Activated CD4-positive, CD25-positive, alpha-beta regulatory T cell treated with anti-CD3 and anti-CD28 coated beads, Interleukin-2, amount 50 U/mL, for 72 hours (primary cell): ENCODE data around the gene C1QTNF7.

Experiments used
- DNase-seq: peaks from one replicate; pipeline ENCODE4 v3.0.0; 2021

C1QTNF7 gene

DNA sequence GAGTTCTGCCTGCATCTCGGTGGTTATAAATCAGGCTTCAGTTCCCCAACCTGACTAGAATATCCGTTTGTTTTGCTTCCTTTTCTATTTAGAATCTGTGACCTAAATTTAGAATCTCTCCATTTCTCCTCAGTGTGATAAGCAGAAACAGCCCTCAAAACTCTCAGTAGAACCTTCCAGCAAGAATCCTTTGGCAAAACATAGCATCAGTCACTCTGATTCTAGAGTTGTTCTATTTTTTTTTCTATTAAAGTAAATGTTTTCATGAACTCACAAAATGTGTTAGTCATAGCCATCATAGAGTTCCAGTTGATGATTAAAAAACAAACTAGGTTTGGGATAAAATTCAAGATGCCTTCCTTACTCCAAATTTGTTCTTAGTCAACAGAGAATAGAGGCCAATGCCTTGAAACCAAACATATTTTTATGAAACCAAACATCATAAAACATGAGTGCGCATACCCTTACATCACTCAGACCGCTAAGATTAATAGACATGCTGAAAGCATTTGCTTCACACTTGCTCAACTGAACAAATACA, 13.2 kb upstream of the C1QTNF7 start:
- DNase-seq: no peak

DNA sequence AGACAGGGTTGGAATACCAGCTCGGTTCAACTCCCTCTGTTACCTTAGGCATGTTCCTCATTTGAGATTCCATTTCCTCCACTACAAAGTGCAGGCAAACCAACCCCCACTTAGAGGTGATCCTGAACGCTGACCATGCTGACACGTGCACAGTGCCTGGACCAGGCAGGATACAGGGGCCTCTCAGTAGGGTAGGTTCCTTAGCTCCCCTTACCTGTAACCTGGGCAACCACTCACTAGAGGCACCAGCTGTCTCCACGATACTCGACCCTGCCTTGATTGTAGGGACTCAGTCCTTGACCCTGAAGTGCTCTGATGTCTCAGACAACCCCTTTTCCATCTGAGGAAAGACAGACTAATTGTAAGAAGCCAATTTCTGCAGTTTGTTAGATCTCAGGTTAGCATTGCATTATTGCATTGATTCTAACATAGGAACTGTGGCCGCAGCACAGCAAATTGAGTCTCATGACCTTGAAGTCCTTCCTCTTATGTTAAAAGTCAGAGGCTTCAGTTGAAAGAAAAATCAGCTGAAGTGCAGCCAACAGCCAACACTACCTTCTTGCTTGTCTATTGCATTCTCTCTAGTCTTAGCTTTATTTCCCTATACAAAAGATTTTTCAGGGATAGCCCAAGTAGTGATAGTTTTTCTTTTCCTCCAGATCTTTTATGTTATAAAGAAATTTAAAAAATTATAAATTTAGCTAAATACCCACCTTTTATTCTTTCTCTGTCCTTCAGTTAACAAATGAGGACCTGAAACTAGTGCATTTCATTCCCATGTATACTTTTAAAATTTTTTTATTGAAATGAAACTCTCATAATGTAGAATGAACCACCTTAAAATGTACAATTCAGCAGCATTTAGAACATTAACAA, 11.2 kb upstream of the C1QTNF7 start:
- DNase-seq: no peak

DNA sequence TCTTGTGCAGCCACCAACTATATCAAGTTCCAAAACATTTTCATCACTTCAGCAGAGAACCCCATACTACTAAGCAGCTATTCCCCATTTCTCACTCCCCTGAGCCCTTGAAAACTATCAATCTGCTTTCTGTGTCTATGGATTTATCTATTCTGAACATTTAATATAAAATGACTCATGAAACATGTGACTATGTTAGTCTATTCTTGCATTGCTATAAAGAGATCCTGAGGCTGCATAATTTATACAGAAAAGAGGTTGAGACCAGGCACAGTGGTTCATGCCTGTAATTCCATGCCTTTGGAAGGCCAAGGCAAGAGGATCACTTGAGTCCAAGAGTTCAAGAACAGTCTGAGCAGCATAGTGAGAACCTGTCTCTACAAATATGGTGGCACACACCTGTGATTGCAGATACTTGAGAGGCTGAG, 10.6 kb upstream of the C1QTNF7 start:
- no peak for DNase-seq

DNA sequence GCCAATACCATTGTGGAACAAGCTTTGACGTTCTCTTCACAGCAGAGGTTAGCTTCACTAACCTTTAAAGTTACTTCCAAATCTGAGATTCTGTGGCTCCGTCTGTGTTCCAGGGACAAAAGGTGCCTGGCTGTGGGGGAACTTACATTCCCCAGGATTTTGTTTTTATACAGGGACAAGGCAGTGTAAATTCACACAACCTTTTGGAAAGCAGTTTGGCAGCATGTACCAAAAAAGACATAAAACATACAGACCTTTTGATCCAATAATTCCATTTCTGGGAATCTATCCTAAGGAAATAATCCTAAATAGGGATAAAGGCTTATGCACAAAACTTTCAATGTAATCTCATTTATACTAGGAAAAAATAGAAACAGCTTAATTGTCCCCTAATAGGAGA, 8.9 kb upstream of the C1QTNF7 start:
- DNase-seq: no peak

DNA sequence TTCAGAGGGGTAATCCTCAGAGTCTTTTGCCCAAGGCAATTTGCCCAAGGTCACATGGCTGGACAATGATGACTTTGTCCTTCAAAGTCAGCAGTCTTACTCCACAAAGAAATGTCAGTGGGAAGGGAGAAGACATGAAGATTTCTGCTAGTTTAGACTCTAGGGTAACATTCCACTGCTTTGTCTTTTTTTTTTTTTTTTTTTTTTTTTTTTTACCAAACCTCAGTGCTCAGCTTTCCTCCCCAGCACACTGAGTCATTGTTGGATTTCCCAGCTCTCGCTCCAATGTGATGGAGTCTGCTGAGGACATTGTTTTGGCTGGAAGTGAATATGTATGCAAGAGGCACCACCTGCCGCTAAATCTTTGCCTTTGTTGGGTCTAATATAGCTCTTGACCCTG, 7.2 kb upstream of the C1QTNF7 start:
- no peak for DNase-seq

DNA sequence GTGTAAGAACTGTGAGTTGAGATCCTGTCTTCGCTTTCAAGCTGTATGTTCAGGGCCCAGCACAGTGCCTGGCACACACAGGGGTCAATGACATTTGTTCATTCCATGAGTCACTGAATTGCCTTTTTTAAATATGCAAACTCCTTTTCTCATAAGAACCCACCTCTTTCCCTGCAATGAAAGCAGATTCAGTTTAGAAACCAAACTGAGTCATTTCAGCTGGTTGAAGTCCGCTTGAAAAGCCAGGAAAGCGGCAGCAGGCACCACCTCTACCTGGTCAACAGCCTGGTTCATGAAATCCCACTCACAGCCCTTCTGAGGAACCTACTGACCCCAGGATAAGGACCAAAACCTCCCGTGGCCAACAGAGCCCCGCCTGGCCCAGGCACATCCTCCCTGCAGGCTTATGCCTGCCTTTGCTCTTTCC, 4.5 kb upstream of the C1QTNF7 start:
- DNase-seq: no peak

DNA sequence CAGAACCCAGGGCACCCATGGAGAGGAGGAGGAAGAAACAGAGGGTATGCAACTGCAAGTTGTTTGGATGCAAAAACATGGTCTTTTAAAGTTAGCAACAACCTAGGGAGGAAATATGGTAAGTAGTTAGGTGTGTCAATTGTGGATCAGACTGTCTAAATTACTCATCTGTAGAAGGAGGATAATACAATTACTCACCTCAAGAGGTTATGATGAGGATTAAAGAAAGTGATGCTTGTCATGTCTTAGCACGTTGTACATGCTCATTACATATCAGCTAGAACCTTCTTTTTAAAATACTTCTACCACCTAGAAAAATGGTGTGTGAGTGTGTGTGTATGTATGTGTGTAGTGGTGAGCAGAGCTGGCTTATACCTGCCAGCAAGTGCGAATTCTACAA, 2.3 kb upstream of the C1QTNF7 start:
- DNase-seq: no peak

DNA sequence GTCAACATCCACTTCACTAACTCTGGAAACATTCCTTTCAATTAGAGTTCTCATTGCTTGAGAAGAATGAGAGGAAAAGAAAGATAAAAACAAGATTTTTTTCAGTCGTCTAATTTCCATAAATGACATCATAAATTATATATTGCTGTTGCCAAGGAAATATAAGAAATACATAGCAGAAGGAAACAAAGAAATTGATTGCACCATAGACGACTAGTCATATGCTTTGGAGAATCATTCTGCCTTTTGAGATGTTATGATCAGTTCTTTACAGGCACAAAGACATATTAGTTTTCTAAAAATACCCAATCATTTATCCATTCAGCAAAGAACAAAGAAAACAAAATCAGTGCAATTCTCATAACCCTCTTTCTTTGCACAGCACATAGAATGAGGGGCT, 672 bp upstream of the C1QTNF7 start:
- no peak for DNase-seq

DNA sequence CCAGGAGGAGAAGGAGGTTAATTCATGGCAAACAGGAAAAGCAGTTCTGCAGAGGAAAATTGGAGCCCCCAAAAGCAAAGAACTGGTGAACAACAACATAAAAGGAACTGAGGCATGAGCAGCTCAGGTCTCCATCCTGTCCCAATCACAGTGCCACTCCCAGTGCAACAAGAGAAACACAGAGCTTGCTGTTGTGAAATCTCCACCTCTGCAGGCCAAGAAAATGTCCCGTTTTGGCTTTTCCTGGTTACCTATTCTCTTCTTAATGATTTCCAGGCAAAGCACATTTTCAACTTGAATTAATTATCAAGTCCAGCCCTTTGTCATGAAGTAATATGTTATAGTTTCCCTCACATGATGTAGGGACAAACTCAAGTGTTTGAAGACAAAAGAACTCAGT, 778 bp downstream of the C1QTNF7 start:
- DNase-seq: no peak

DNA sequence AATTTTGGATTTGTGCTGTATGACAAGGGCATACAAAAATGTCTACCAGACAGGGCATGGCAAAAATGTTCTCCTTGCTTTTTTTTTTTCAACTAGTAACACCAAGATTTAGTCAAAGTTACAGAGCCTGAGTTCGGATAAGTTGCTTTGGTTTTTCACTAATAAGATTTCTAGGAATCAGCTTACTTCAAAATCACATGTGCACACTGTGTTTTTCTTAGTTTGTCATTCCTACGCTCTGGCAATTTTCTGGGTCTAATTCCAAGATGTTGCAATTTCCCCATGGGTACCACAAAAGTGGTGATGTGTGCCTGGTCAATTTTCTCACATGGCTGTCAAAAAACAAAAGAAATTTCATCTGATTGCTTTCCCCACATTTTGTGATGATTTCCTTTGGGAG, 6.3 kb downstream of the C1QTNF7 start:
- no peak for DNase-seq

DNA sequence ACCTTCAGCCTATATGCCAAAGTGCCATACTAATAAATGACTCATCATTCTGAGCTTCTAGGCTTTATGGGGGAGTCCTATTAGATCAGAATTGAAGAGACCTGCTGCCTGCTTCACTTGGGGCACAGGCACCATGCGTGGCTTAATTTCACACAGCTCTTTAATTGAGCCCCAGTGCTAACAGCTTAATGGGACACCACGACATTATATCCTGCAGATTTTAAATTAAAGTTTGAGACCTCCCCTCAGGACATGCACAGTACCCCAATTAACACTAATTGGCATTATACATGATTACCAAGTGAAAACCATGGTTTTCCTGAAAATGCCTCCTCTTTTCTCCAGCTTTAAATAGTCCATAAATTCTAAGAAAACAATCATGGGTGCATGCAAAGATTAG, 6.8 kb downstream of the C1QTNF7 start:
- DNase-seq: no peak

DNA sequence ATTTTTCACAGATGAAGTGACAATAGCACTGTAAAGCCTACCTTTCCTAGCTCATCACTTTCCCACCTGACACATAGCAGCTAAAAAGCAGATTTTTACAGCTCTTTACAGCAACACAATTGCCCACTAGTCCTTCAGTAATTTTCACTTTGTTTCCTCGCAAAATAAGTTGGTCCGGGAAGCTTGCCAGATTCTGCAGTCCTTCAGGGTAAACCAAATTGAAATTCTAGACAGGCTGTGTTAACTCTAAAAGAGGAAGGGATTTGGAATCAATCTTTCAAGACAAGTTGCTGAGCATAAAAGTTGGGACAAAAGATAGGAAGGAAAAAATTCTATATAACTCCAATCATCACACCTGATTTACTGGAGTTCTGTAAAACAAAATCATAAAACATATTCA, 8.7 kb downstream of the C1QTNF7 start:
- DNase-seq: no peak

DNA sequence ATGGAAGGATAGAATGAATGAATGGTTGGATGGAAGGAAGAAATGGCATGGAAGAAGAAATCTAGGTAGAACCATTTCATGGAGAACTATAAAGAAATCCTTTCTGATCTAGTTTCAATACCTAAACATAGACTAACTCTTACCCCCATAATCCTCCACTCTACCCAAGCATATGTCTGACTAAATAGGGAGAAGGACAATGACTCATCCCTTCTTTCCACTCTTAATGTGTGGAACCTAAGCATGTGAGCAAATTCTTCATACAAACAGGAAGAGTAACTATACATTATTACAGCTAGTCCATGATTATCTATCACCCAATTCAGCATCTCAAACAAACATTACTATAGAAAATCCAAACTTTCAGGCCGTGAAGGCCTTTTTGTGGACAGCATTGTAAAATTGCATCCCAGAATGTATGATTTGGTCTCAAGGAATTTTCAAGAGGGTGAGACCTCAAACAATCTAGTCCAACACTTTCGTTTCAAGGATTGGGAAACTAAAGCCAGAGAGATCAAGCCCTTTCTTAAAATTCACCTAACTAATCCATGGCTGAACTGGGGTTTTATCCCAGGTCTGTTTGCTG, 11.2 kb downstream of the C1QTNF7 start:
- no peak for DNase-seq

DNA sequence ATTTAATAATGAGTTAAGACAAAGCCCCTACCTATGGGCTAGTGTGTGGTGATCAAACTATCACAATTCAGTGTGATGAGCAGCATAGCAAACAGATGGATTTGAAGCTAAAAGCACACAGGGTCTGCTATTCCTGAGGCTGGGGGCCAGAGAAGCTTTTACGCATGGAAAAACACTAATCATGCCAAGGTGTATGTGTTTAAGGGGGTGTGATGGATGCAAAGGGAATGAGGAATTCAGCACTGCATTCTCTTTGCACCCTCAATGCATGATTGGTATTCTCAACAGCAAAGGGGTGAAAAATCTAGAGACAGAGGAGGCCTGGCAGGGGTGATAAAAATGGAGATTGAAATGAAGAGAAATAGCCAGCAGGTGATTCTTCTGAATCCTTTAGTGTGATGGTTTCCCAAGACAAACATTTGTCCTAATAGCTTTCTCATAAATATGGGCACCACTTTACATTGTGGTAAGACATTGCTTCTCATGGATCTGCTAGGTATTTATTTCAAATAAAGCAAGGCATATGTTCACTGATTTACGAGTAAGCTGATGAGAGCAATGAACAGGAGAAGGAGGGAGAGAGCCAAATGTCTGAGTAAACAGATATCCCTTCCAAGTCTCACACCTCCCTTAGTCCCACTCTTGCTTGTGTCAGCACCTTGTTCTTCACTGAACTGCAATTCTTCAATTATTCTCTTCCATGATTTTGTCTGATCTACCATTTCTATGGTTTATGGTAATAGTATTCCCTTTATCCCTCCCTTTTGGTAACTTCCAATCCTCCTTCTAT, 15.7 kb downstream of the C1QTNF7 start:
- DNase-seq: no peak

DNA sequence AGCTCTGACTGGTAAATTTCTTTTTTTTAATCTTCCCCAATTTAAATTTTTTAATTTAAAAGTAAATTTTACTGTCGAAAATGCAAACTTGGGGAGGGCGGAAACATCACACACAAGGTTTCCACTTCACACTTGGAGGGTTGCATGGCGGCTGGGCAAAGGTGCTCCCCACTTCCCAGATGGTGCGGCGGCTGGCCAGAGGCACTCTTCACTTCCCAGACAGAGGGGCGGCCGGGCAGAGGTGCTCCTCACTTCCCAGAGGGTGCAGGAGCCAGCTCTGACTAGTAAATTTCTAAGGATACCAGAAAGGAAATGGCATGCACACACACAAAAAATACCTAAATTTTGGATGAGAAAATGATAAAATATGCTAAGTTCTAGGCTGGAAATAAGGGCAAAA, 16.4 kb downstream of the C1QTNF7 start:
- DNase-seq: no peak

DNA sequence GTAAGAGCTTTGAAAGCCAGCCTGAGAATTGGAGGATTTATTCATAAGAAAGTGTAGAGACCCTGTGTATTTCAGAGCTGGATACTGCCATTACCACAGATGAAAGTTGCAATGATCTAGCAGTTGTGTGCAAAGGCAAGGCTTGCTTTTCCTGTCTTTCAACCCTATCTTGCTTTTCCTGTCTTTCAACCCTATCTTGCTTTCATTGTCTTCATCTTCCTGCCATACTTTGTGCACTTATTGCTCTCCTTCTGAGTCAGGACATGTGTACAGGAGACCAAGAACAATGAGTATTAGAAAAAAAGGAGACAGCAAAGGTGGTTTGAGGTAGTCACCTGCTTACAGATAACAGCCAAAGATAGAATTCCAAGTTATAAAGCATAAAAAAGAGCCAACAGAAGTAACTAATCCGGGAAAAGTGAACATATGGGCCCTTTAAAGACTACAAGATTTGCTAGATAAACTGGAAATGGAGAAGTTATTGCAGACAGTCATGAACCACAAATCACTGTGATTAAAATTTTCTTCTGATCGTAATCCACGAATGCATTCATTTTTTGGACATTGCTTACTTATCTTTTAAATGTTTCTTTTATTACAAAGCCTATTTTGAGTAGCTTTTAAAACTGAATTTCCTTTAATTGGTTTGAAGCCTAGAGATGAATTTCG, 17.2 kb downstream of the C1QTNF7 start:
- DNase-seq: no peak

DNA sequence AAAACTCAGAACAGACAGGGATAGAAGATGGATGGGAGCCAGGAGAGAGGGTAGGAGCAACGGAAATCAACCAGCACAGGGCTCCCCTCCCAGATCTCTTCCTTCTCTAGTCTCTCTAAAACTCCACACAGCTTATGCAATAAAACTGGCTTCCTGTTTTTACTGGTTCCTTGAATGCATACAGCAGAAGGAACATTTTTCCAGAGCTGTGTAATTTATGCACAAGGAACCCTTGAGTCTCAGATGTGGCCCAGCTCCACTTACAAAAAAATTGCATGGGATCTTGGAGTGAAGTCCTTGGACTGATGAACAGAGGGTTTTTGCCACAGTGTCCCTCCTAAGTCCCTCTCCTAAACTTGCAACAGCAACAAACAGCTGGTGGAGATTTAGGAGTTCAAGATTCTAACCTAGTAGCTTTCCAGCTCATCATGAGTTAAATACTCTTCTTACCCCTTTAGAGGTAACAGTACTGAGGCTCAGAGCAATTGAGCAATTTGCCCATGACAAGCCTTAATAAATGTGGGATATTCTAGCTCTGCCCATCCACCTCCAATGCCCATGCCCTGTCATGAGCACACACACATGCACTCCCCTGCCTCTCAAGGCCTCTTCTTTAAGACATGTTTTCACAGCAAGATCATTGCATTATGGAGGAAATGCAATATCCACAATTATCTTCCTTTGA, 23.5 kb downstream of the C1QTNF7 start:
- DNase-seq: no peak

DNA sequence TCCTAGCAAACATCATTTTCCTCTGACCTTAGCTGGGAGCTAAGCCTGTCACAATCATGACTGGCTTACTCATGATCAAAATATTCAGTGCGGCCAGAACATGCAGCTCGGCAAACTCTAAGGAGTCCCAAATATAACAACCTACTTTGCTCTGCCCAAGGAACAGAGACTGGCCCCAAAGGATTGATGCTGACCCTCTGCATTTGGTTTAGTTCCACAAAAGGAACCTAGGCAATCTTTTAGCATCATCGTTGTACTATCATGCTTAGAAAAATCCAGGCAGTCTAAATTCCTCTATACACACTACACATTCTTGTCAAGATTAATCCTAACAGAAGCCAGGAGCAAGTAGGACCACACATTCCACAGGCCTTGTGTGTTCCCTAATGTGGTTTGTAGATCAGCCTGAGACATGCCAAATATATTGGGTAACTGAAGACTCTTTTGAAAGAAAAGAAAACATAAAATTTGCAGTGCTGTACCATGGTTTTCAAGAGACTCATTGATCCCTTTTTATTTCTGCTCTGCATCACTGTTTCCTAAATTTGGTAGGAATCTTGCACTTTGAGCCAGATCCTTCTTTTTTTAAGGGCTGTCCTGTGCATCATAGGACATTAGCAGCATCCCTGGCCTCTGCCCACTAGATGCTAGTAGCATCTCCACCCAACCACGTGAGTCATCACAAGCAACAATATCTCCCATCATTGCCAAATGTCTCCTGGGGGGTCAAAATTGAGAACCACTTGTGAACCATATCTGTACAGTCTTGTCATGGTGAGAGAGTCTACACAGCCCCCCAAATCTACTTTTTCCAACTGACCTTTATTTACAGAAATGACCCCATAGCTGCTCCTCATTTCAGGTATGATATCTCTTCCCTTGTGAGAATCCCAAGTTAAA, 24.3 kb downstream of the C1QTNF7 start:
- no peak for DNase-seq

DNA sequence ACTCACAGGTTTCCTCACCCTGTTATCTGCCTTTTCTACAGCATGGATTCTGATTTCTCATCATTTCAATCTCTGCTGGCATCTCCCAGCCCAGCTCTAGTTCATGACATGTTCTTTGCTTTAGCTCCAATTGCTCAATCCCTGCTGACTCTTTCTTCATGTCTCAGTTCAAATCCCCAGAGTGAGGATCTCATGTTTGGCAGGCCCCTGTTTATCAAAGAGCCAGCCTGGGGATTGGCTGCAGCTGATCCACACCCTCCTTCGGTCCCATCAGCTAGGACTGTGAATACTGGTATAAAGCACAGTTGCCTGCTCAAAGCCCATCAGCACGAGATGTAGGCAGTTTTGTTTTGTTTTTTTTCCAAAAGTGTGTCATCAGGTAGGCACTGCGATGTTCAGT, 27.5 kb downstream of the C1QTNF7 start:
- DNase-seq: no peak

DNA sequence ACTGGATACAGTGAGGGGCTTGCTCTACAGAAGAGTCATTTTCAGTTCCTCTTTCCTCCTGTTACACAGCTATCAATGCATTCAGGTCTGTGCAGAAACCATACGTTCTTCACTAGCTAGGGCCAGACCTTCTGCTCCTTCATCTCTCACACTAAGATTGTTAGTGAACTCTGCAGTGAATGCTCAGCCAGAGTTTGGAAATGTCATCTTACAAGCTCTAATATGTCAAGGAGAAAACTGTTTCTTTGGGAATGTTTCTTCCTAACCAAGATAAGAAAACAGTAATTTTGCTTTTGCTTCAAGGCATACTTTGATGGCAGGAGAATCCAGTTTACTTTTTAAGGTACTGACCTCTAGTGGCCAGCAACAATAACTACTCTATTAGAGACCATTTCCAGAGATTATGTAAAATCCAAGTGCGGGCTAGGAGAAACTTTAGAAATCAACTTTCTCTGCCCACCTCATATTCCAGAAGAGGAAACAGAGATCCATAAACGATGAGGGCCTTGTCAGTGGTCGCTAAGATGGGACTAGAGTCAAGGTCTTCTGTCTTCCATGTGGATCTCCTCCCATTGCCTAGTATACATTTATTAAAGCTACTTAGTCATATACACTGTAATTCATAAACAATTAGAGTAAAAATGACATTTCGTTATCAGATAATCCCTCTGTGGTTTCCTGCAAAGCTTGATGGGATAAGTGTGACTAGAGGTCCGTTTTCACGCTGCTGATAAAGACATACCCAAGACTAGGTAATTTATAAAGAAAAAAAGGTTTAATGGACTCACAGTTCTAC, 29.8 kb downstream of the C1QTNF7 start:
- no peak for DNase-seq
